SH-SY5Y (cell line): Measurements from ENCODE around the gene DBH.

ENCODE experiments used
- GATA2 ChIP-seq: IDR thresholded peaks from 2 replicates; pipeline ENCODE4 v1.6.1; 2011; ENCODE audit warnings: mild to moderate bottlenecking, low read depth, low read length
- GATA3 ChIP-seq: IDR thresholded peaks from 2 replicates; pipeline ENCODE4 v1.6.1; 2011; ENCODE audit warnings: low read depth, mild to moderate bottlenecking, low read length, moderate library complexity

DBH gene

GRCh38 chr9:133609311-133610098, 26.7 kb upstream of the DBH start, which contains the start of gene FAM163B:
FAM163B (minus strand) TSS chr9:133609389; CDS start chr9:133580223, 29,166 bp downstream.
- TF ChIP-seq GATA3, result no peak
- TF ChIP-seq GATA2, result no peak

GRCh38 chr9:133610845-133611244, 25.3 kb upstream of the DBH start:
- TF ChIP-seq GATA2, result no peak
- TF ChIP-seq GATA3, result no peak

- TF ChIP-seq GATA3 (no peak), GATA2 (no peak)
Measured at GRCh38 chr9:133612051-133612450, 24.1 kb upstream of the DBH start.

GRCh38 chr9:133612816-133613215, 23.3 kb upstream of the DBH start:
- TF ChIP-seq GATA3 (no peak), GATA2 (no peak)

GRCh38 chr9:133613432-133613831, 22.7 kb upstream of the DBH start:
- TF ChIP-seq GATA3, result no peak
- no peak for TF ChIP-seq GATA2

- TF ChIP-seq GATA3 (no peak), GATA2 (no peak)
Measured at GRCh38 chr9:133614056-133614455, 22.1 kb upstream of the DBH start.

- no peak for TF ChIP-seq GATA2
- TF ChIP-seq GATA3, result no peak
Measured at GRCh38 chr9:133614678-133615077, 21.5 kb upstream of the DBH start.

- TF ChIP-seq GATA3 (no peak), GATA2 (no peak)
Measured at GRCh38 chr9:133615186-133615585, 21.0 kb upstream of the DBH start.

GRCh38 chr9:133615606-133616188, 20.5 kb upstream of the DBH start:
- TF ChIP-seq GATA2 (no peak), GATA3 (no peak)

- TF ChIP-seq GATA2 (no peak), GATA3 (no peak)
Measured at GRCh38 chr9:133616643-133617405, 19.3 kb upstream of the DBH start.

- TF ChIP-seq GATA3 (no peak), GATA2 (no peak)
Measured at GRCh38 chr9:133618726-133619125, 17.4 kb upstream of the DBH start.

GRCh38 chr9:133619791-133620190, 16.4 kb upstream of the DBH start:
- TF ChIP-seq GATA3 (no peak), GATA2 (no peak)

- TF ChIP-seq GATA2 (no peak), GATA3 (no peak)
Measured at GRCh38 chr9:133621725-133622267, 14.4 kb upstream of the DBH start.

GRCh38 chr9:133622555-133622954, 13.6 kb upstream of the DBH start:
- TF ChIP-seq GATA2, result peak; percentile 11; the same call in 1 of the 2 replicates
- no peak for TF ChIP-seq GATA3
